Left forelimb (tissue), 1 donor: ENCODE results near the gene MBTPS1.

Experiments used
- DNase-seq: peaks from one replicate; pipeline ENCODE4 v3.0.0-alpha.2; 2018; ENCODE audit warnings: low spot score

The MBTPS1 gene

GRCh38 chr16:84098939-84099338 is 17.8 kb downstream of the MBTPS1 start:
- no peak for DNase-seq

DNA sequence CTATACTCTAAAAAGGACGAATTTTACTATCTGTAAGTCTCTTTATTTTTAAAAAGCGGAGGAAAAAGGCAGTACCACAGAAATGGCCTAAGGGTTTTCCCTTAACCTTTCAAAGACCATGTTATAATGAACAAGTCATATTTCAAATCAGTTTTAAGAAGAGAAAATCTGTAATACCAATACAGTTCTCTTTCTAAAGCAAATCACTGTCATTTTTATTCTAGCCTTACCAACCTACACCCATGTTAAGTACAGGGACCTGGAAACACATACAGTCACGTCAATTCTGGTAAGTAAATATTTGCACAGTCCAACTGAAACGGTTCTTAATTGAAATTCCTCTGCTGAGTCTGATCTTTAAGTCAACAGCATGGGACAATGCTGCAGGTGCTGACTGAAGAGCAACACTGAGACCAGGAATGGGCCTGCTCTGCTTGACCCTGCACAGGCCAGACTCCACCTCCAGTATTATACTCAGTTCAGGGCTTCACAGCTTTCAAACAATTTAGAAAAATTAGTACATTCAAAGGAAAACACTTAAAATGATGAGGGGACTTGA is 20.2 kb downstream of the MBTPS1 start:
- DNase-seq, result no peak

DNA sequence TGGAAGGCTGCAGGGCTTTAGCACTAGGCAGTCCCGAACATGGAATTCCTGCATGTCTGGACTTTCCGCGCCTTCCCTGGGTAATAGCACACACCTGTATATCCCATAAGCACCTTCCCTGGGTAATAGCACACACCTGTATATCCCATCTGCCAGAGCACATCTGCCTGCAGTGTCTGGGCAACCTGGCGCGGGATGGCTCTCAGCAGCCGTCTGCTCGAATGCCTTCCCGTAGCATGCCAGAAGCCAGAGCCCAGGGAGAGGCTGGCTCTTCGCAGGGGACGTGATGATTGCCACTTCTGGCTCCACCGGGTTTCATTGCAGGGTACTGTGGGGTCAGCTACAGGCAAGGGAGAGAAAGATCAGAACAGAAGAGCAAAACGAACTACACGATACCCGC is 21.3 kb downstream of the MBTPS1 start:
- no peak for DNase-seq

- DNase-seq, result no peak
Measured at GRCh38 chr16:84093879-84094270, 22.9 kb downstream of the MBTPS1 start.

GRCh38 chr16:84093120-84093878 is 23.4 kb downstream of the MBTPS1 start:
- DNase-seq, result no peak

GRCh38 chr16:84091460-84091859 is 25.3 kb downstream of the MBTPS1 start:
- DNase-seq, result no peak

- no peak for DNase-seq
Measured at GRCh38 chr16:84090211-84090610, 26.5 kb downstream of the MBTPS1 start.

DNA sequence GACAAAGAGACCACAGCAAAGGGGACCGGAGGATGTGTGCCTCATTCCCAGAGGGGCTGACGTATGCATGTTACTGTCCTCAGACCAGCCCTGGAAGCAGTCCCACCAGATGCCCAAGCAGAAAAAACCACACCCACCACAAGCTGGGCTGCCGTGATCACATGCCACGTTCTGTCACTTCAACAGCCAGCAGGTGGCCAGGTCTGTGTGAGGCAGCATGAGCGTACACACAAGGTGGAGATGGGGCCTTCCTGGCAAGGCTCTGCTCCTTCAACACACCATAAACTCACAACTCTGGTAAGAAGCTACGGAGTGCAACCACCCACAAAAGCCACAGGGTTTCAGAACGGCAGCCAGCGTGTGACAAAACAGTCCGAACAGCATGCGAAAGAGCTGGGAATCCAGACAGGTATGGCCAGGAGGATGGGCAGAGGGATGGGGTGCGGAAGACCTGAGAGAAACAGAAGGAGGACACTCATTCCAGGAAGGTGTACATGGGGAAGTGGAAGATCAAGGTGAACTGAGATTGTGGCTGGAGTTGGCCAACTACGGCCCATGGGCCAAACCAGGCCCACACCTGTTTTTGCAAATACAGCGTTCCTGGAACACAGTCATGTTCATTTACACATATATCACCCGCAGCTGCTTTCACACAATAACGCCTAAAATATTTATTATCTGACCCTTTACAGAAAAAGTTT is 27.9 kb downstream of the MBTPS1 start:
- DNase-seq, result no peak

- no peak for DNase-seq
Measured at GRCh38 chr16:84087466-84088151, 29.1 kb downstream of the MBTPS1 start.

DNA sequence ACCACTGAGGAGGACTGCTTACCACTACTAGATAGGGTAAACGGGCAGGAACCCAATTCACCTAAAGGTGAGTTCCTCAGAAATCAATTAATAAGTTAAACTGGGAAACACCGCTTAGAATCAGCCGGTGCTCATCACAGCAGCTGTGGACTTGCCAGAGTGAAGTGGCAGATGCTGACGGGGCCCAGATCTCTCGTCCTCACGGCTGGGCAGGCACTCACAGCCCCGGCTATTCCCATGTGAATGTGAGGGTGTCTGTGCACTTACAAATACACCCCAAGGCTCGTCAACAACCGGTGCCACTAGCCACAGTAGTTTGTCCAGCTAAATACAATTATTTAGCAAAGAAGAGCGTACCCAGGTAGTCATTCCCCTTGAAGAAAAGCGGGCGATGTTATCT is 29.7 kb downstream of the MBTPS1 start:
- DNase-seq, result no peak

- DNase-seq, result no peak
Measured at GRCh38 chr16:84086341-84086740, 30.4 kb downstream of the MBTPS1 start.

GRCh38 chr16:84085773-84086172 is 31.0 kb downstream of the MBTPS1 start:
- no peak for DNase-seq

- no peak for DNase-seq
Measured at GRCh38 chr16:84085271-84085667, 31.5 kb downstream of the MBTPS1 start.

DNA sequence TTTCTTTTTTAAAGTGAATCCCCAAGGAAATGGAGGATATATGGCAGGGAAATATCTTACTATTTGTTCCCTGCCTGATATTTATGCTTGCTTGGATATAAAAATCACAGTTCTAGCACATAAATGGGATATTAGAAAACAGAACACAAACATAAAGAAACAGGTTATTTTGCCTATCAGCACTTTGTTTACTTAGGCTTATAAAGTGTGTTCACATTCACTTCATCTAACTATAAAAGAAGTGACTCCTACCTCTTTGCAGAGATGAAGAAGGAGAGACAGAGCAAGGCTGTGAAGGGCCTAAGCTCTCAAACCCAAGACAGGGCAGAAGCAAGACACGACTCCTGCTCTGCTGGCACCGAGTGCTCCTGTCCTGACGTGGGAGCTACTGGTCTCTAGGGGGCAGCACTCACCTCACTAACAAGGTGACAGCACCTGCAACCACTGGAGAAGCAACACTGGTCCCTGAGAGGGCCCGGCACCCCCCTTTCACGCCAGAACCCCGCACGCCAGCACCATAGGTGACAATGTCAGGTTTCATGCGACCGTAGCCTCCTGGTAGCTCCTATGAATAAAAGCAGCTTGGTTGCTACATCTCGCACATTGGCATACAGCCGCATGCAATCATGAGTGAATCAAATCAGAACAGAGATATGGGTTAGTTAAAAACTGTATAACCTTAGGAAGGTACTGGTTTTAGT is 32.0 kb downstream of the MBTPS1 start:
- no peak for DNase-seq

DNA sequence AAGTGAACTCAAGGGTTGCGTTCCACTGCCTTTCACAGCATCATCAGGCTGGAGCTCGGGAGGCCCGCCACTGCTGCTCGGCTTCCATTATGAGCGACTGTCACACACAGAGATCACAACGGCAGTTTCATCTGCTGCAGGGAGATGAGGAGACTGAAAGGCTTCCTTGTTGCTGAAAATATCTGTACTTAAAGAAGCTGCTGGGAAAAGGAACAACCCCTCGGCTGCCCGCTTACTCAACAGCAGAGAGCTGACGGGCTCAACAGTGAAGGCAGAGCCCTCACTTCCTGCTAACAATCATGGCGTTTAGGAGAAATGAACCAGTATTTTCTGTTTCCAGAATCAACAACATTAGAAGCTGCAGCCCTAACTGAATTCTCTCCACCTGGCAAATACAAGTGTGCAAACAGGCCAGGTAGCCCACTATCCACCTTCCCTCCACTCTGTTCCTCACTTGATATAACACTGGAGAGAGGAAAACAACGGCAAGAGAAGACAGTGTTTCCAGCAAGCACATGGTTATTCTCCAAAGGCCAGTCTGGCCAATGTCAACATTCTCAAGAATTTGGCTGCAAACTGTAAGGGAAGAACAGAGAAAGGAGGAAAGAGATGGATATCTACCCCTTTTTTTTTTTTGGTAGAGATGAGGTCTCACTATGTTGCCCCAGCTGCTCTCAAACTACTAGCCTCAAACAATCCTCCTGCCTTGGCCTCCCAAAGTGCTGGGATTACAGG is 33.7 kb downstream of the MBTPS1 start:
- no peak for DNase-seq

DNA sequence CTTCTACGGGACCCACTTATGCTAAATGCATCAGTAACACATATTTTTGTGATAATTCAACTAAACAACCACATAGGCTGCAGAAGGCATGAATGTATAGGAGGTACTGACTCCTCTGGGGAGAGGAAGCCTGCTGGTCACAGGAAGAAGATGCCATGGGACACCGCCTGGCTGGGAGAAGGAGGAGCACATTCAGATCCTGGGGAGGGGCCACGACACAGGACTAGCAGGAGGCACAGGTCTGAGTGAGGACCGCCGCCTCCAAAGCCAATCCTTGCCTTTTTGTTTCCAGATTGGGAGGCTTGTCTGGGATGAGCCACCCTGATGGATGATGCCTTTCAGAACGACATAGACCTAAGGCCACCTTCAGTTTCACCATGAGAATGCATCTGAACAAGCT is 34.6 kb downstream of the MBTPS1 start:
- no peak for DNase-seq

GRCh38 chr16:84081446-84081989 is 35.2 kb downstream of the MBTPS1 start:
- no peak for DNase-seq

- DNase-seq, result no peak
Measured at GRCh38 chr16:84080813-84081212, 35.9 kb downstream of the MBTPS1 start.

DNA sequence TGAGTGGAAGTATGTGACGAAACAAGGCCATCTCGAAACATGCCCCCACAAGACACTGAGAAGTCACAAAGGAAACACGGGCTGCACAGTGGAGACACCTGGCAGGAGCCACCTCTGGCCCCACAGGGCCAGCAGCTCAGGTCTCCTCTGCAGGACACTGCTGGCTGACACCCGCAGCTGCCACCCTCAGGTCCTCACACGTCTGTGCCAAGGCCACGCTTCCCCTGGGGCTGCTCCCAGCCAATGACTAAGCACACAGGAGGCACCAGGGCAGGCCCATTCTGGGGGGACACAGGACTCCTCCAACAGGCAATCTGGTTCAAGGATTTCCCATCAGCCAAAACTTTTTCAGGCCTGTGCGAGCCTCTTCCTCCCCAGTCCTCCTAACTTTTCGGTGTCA is 36.4 kb downstream of the MBTPS1 start:
- DNase-seq, result no peak

DNA sequence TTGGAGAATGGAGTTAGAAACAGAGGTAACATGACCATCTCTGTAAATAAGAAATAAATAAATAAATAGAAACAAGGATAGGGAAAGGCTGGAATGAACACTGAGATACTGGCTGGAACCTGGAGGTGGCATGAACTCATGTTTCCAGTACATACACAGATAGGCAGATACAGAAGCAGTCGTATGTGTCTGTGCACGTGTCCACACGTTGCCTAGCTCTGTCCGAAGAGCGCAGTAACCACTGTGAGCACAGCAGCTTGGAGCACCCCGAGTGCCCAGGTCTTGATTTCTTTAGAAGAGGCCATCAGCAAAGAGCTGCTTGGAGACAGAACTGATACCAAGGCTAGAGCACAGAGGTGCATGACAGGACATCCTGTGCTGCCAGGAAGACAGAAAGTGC is 37.1 kb downstream of the MBTPS1 start:
- DNase-seq, result no peak

- no peak for DNase-seq
Measured at GRCh38 chr16:84075376-84075775, 41.4 kb downstream of the MBTPS1 start.
